Psoas muscle (tissue), 8 donors: Measurements from ENCODE around the gene ARL15. TPM values are rescaled to one million over a fixed set of nuclear protein-coding genes. Genes with fewer than 3 reads are reported as not detected.

Experiments used
- ATAC-seq, 4 donors: fragments of 200-7000 bp; cut with Tn5 transposase; one replicate each; pipeline ENCODE4 v1.9.1; 2020; ENCODE audit warnings: moderate library complexity in 3 of 4, mild to moderate bottlenecking in 2 of 4
- DNase-seq, 2 donors: peaks; one replicate each; pipeline ENCODE4 v3.0.0-alpha.2; 2020
- H3K27ac ChIP-seq: fragments of 200-600 bp; one replicate; pipeline ENCODE4 v1.8.0; 2022
- H3K27me3 ChIP-seq, 3 donors: fragments of 200-600 bp in 1 of 3; one replicate each; pipeline versions ENCODE4 v1.6.1 to v1.8.0; 2013 to 2022; ENCODE audit warnings: low read length in 2 of 3, mild to moderate bottlenecking in 2 of 3, moderate library complexity in 1 of 3; ENCODE audit not compliant: insufficient read depth in 3 of 3
- H3K36me3 ChIP-seq, 2 donors: fragments of 200-600 bp in 1 of 2; one replicate each; pipeline versions ENCODE4 v1.6.1 to v1.8.0; 2013 to 2022; ENCODE audit warnings: low read depth in 1 of 2, mild to moderate bottlenecking in 1 of 2, moderate library complexity in 1 of 2; ENCODE audit not compliant: insufficient read depth in 1 of 2
- H3K4me1 ChIP-seq: fragments of 200-600 bp; one replicate; pipeline ENCODE4 v1.8.0; 2022
- H3K4me3 ChIP-seq: fragments of 200-600 bp; one replicate; pipeline ENCODE4 v1.8.0; 2022; ENCODE audit warnings: mild to moderate bottlenecking
- H3K9me3 ChIP-seq: fragments of 200-600 bp; one replicate; pipeline ENCODE4 v1.8.0; 2022
- WGBS, 3 donors: extraction: QIAGEN DNeasy Blood & Tissue Kit; methylation state at CpG; one replicate each; pipeline versions ENCODE4 v1.1.6 to v1.1.7; 2013; 5-methylcytosine and 5-hydroxymethylcytosine counted together
- intact Hi-C, 2 donors: fragments of 100-400 bp; cut with DNase I; formaldehyde crosslinking; loops; one replicate each; pipeline versions ENCODE4 v1.11.0 to v1.14.2; 2022
- polyA plus RNA-seq, 3 donors: library from polyadenylated mRNA; stranded (reverse); fragments of 200-250 nt; gene quantifications; one replicate each; pipeline ENCODE4 v1.2.3, GENCODE V29; 2013
- total RNA-seq, 4 donors: library from RNA; stranded (reverse); fragmentation: NEBNext Ultra II Directional in 2 of 4; extraction: Animal tissue kit (Norgen Biotek cat#: 25700) in 2 of 4; gene quantifications; one replicate each; pipeline versions ENCODE4 v1.2.1 to v1.2.4, GENCODE V29; 2021 to 2023
- TF ChIP-seq, protein P1 (sequence below): fragments of 200-600 bp; IDR thresholded peaks from one replicate; pipeline ENCODE4 v1.8.0; 2022; ENCODE audit warnings: antibody characterized with exemption
- donor health status: healthy with polysubstance abuse.
- donor health status: DM: no; HTN: no; CAD: no; lungs with moderate emphysema.
- donor health status: Bipolar disorder and iron deficiency.
- donor health status: healthy.
- donor health status: DM: yes; HTN: yes; CAD: no.
- donor health status: DM: no; HTN: no; CAD: no.
- donor health status: DM: no; HTN: no; CAD: no.
- donor health status: DM: yes; HTN: yes; CAD: no.

The ARL15 gene
- total and polyA plus RNA-seq, 7 donors: 2.5 to 8.9 (median 4.6) TPM

DNA sequence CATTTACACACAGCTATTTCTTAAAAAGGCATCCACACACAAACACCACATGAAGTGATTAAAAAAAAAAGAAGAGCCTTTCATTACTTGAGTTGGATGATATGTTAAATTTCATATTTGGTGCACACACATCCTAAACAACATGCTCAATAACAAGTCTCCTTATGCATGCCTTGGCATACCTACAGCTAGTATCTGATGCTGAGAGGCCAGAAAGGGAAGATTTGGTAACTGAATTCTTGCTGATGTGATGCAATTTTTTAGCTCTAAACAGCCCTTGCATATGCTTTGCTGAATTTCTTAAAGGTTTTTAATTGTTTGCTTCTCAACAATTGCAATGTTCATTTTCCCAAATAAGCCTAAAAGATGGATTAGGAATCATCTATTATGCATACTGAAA, 338.8 kb downstream of the ARL15 start:
- Histone ChIP-seq H3K9me3 (no peaks in the 10 kb centered on the region), H3K4me3 (no peak overlapping the region), H3K27me3 (no peaks in the 10 kb centered on the region), H3K27ac (no peak overlapping the region), H3K4me1 (no peaks in the 10 kb centered on the region), H3K36me3 (no peaks in the 10 kb centered on the region)
- TF ChIP-seq, protein P1, sequence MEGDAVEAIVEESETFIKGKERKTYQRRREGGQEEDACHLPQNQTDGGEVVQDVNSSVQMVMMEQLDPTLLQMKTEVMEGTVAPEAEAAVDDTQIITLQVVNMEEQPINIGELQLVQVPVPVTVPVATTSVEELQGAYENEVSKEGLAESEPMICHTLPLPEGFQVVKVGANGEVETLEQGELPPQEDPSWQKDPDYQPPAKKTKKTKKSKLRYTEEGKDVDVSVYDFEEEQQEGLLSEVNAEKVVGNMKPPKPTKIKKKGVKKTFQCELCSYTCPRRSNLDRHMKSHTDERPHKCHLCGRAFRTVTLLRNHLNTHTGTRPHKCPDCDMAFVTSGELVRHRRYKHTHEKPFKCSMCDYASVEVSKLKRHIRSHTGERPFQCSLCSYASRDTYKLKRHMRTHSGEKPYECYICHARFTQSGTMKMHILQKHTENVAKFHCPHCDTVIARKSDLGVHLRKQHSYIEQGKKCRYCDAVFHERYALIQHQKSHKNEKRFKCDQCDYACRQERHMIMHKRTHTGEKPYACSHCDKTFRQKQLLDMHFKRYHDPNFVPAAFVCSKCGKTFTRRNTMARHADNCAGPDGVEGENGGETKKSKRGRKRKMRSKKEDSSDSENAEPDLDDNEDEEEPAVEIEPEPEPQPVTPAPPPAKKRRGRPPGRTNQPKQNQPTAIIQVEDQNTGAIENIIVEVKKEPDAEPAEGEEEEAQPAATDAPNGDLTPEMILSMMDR: no peak
- ATAC-seq (no peak), DNase-seq (no peak)
- intact Hi-C loops: no loop called here

DNA sequence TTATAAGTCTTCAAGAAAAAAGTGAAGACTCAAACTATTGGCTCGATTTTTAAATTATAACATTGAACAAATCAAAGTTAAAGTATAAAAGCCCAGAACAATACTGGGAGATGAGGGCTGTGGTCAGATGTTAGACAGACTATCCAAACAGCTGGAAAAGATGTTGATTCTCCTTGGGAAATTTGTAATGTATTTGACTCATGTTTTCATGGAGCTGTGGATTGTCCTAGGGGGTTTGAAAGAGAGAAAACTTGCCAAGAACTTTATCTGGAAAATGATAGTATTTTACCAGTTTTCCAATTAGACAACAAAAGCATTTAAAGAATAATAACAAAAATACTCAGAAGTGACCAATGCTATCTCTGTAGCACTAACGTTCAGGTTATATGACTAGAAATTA, 339.2 kb downstream of the ARL15 start:
- H3K27me3 ChIP-seq: no peaks in the 10 kb centered on the region
- H3K9me3 ChIP-seq: no peaks in the 10 kb centered on the region
- no peak overlapping the region for H3K4me3 ChIP-seq
- ATAC-seq (no peak), DNase-seq (no peak)
- no peaks in the 10 kb centered on the region for H3K36me3 ChIP-seq
- intact Hi-C loops: no loop called here
- WGBS, 3 donors: 15 to 26% (median 16%) methylated on average over 2 of the region's 2 CpGs
- TF ChIP-seq, protein P1: no peak
- no peaks in the 10 kb centered on the region for H3K4me1 ChIP-seq
- H3K27ac ChIP-seq: no peak overlapping the region

DNA sequence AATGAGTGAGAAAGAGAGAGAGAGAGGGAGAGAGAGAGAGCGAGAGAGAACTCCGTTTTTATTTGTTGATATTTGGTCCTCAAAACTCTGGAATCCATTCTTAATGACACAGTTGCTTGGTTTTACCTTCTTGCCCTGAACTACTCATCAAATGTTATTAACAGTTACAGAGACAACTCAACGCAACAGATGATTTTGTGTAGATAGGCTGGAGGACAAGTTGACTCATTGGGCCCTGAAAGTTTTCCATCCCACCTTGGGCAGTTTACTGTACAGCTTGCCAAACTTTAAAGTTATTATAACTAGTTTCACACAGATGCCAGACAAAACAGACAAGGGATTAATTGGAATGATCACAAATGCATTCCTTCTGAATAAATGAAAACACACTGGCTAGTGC, 339.9 kb downstream of the ARL15 start:
- Histone ChIP-seq H3K36me3 (no peaks in the 10 kb centered on the region), H3K4me1 (no peaks in the 10 kb centered on the region), H3K9me3 (no peaks in the 10 kb centered on the region), H3K4me3 (no peak overlapping the region), H3K27me3 (no peaks in the 10 kb centered on the region), H3K27ac (no peak overlapping the region)
- DNase-seq (no peak), ATAC-seq (no peak)
- intact Hi-C loops: no loop called here
- TF ChIP-seq, protein P1: no peak
- WGBS, 3 donors: 78 to 89% (median 85%) methylated on average over 3 of the region's 3 CpGs

DNA sequence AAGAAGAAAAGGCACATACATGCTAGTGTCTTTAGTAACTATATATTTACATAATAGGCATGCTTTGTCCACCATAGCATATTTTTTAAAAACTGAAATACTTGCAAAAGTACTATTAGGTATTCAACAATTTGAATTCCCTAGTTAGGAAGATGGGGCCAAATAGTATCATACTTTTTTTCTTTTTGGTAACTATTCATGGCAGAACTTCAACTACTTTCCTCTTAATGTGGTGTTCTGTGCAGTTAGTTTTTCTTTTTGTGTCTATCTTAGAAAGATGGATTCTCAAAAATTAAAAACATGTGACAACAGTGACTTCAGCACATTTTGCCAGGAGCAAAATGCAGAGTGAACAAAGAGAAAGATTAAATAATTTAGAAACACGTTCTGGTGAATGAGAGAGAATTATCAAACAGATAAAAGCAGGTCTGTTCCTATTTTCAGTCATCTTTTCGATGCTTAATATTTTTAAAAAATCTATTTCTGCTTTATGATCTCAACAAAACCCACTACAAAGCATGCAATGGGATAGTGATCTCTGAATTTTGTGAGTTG, 341.1 kb downstream of the ARL15 start:
- ATAC-seq: no peak
- no peak for DNase-seq
- WGBS, 3 donors: 72 to 81% (median 78%) methylated on average over 2 of the region's 2 CpGs
- Histone ChIP-seq H3K4me3 (no peak overlapping the region), H3K27me3 (no peaks in the 10 kb centered on the region), H3K9me3 (no peaks in the 10 kb centered on the region), H3K27ac (no peak overlapping the region), H3K4me1 (no peaks in the 10 kb centered on the region), H3K36me3 (no peaks in the 10 kb centered on the region)
- intact Hi-C loops: no loop called here
- TF ChIP-seq, protein P1: no peak

DNA sequence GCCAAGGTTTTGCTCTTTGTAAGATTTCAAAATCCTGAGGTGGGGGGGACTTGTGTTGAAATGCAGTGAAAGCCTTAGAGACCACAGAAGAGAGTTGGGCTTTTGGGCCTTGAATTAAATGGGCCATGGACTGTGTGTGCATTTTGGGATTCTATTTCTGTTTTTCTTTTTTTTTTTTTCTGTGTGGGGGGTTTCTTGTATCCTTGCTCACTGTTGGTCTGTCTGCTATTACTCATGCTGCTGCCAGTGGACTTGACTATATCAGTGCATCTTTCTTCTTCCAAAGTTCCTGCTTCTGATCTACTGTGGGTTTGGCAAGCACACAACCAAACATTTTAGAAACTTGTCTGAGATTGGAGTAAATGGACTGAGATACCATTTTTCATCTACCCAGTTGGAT, 344.9 kb downstream of the ARL15 start:
- no peaks in the 10 kb centered on the region for H3K27me3 ChIP-seq
- TF ChIP-seq, protein P1: no peak
- no peaks in the 10 kb centered on the region for H3K9me3 ChIP-seq
- intact Hi-C loops: no loop called here
- DNase-seq: no peak
- no peak overlapping the region for H3K4me3 ChIP-seq
- no peak for ATAC-seq
- no peak overlapping the region for H3K27ac ChIP-seq
- H3K36me3 ChIP-seq: no peaks in the 10 kb centered on the region
- H3K4me1 ChIP-seq: no peaks in the 10 kb centered on the region
